Measurements from ENCODE around the gene ZFYVE28. TPM values are rescaled to one million over a fixed set of nuclear protein-coding genes. Genes with fewer than 3 reads are reported as not detected.

ZFYVE28 gene
- total RNA-seq, 1 donor: 10.5 TPM

DNA sequence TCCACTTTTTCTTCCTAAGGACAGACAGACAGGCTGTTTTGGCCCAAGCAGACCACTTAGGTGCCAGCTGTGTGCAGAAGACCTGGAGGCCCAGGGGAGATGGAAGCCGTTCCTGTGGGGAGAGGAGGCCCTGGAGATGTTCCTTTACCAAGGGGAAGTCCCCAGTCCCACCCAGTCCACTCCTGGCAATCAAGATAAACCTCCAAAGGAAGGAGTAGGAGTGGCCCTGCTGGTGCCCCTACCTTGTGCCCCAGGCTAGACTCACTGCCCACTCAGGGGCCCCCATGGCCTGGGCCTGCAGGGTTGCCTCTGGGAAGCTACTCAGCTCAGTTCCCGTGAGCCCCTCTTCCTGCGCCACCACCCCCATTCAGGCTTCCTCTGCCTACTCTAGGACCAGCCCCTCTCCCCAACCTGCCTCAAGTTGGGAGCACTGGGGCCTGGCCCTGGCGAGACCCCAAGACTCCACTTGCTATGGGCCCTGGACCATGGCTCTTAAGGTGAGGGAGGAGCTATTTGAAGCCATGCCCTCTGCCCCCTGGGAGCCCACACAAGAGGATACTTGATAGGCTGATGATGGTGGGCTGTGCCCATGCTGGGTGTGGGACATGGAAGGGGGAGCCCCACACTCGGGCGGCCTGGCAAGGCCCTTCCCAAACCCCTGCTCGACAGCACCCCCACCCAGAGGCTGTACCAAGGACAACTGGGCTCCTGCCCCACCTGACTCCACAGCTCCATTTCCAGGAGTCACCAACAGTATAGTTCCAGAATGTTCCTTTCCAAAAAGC, 25.7 kb upstream of the ZFYVE28 start:
- Histone ChIP-seq H3K27ac (ENCODE audit: low read depth, low read length) (no peak overlapping the region), H3K36me3 (ENCODE audit: insufficient read depth, low read length) (no peaks in the 10 kb centered on the region), H3K4me2 (ENCODE audit: insufficient read depth, low read length) (no peak overlapping the region), H3K4me1 (ENCODE audit: insufficient read depth, low read length) (no peaks in the 10 kb centered on the region), H3K79me2 (ENCODE audit: insufficient read depth, low read length) (no peaks in the 10 kb centered on the region), H4K20me1 (ENCODE audit: insufficient read depth, low read length) (no peaks in the 10 kb centered on the region), H2AFZ (ENCODE audit: low read length) (no peak overlapping the region), H3K4me3 (ENCODE audit: insufficient read depth, low read length) (no peak overlapping the region), H3K27me3 (ENCODE audit: insufficient read depth, low read length) (no peaks in the 10 kb centered on the region), H3K9me3 (ENCODE audit: low read depth, low read length) (no peaks in the 10 kb centered on the region)
- TF ChIP-seq, protein P1, sequence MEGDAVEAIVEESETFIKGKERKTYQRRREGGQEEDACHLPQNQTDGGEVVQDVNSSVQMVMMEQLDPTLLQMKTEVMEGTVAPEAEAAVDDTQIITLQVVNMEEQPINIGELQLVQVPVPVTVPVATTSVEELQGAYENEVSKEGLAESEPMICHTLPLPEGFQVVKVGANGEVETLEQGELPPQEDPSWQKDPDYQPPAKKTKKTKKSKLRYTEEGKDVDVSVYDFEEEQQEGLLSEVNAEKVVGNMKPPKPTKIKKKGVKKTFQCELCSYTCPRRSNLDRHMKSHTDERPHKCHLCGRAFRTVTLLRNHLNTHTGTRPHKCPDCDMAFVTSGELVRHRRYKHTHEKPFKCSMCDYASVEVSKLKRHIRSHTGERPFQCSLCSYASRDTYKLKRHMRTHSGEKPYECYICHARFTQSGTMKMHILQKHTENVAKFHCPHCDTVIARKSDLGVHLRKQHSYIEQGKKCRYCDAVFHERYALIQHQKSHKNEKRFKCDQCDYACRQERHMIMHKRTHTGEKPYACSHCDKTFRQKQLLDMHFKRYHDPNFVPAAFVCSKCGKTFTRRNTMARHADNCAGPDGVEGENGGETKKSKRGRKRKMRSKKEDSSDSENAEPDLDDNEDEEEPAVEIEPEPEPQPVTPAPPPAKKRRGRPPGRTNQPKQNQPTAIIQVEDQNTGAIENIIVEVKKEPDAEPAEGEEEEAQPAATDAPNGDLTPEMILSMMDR (IDR thresholded peaks at IDR 0.05; ENCODE audit: extremely low read depth, low read depth, low read length): no peak
- DNase-seq (ENCODE audit: insufficient read length, low spot score, missing footprints): peak; percentile 70

DNA sequence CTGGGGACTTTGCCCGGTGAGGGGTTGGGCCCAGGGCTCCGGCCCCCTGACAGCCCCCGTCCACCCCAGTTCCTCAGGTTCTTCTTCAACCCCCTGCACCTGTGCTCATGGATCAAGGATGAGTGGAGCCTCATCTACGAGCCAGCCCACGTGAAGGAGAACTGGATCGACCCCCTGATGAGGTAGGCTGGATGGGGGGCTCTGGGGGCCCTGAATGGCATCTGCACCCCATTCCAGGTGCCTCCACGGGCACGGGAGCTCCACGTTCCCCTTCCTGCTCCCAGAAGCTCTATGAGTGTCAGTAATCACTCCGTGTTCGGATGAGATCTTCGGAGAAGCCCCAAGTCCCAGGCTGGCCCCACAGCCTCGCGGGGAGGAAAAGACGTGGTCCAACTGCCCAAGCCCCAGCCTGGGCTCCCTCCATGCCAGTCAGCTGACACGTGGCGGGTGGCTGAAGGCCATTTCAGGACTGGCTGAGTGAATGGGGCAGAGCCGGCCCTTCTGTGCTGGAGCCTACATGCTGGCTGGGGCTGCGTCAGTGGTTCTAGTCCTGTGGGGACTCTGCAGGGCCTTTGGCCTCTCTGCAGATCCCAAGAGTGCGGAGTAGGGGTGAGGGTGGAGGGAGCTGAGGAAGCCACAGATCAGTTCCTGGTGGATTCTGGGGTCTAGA, 24.8 kb upstream of the ZFYVE28 start:
- Histone ChIP-seq H2AFZ (ENCODE audit: low read length) (no peak overlapping the region), H3K27me3 (ENCODE audit: insufficient read depth, low read length) (no peaks in the 10 kb centered on the region), H3K4me1 (ENCODE audit: insufficient read depth, low read length) (no peaks in the 10 kb centered on the region), H3K4me2 (ENCODE audit: insufficient read depth, low read length) (no peak overlapping the region), H4K20me1 (ENCODE audit: insufficient read depth, low read length) (no peaks in the 10 kb centered on the region), H3K4me3 (ENCODE audit: insufficient read depth, low read length) (no peak overlapping the region), H3K36me3 (ENCODE audit: insufficient read depth, low read length) (no peaks in the 10 kb centered on the region), H3K27ac (ENCODE audit: low read depth, low read length) (no peak overlapping the region), H3K9me3 (ENCODE audit: low read depth, low read length) (no peaks in the 10 kb centered on the region), H3K79me2 (ENCODE audit: insufficient read depth, low read length) (no peaks in the 10 kb centered on the region)
- TF ChIP-seq, protein P1 (IDR thresholded peaks at IDR 0.05; ENCODE audit: extremely low read depth, low read depth, low read length): no peak
- DNase-seq (ENCODE audit: insufficient read length, low spot score, missing footprints): peak; percentile 72

DNA sequence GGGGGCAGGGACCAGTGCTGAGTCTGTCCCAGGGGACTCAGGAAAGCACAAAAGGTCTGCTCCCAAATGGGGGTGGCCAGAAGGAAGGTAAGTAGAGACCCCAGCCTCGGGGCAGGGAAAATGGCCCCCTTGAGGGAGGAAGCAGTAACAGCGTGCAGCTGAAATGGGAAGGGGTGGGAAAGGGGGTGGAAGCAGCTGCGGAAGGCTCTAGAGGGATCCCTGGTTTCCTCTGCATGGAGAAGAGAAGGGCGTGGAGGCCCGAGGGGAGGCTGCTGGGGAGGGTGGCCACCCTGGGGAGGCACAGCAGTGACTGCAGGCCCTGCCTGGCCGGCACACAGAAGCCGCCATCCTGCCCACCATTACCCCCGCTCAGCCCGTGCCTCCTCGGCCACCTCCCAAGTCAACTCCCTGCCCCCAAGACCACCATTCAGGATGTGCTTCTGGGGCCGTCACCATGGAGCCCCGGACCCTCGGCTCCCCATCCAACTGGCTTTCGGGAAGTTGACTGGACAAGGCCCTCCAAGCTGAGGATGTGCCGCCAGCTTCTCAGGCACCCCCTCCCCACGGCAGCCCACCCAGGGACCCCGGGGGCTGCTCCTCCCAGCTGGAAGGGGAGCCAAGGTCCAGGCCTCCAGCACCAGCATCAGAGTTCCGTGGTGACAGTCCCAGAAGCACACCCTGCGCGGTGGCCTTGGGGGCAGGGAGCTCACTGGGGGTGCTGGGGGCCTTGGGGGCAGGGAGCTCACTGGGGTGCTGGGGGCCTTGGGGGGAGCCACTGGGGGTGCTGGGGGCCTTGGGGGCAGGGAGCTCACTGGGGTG, 23.9 kb upstream of the ZFYVE28 start:
- Histone ChIP-seq H3K4me1 (ENCODE audit: insufficient read depth, low read length) (no peaks in the 10 kb centered on the region), H4K20me1 (ENCODE audit: insufficient read depth, low read length) (no peaks in the 10 kb centered on the region), H3K36me3 (ENCODE audit: insufficient read depth, low read length) (no peaks in the 10 kb centered on the region), H3K4me3 (ENCODE audit: insufficient read depth, low read length) (no peak overlapping the region), H3K27me3 (ENCODE audit: insufficient read depth, low read length) (no peaks in the 10 kb centered on the region), H3K79me2 (ENCODE audit: insufficient read depth, low read length) (no peaks in the 10 kb centered on the region), H3K27ac (ENCODE audit: low read depth, low read length) (no peak overlapping the region), H3K4me2 (ENCODE audit: insufficient read depth, low read length) (no peak overlapping the region), H3K9me3 (ENCODE audit: low read depth, low read length) (no peaks in the 10 kb centered on the region), H2AFZ (ENCODE audit: low read length) (no peak overlapping the region)
- TF ChIP-seq, protein P1 (IDR thresholded peaks at IDR 0.05; ENCODE audit: extremely low read depth, low read depth, low read length): no peak
- DNase-seq (ENCODE audit: insufficient read length, low spot score, missing footprints): peak; percentile 58

All from osteoblast (primary cell).